HCT116 (cell line): ENCODE results near the gene DNAJB8.

Experiments used
- CTCF ChIP-seq, 3 experiments: fragments of 200-600 bp in 1 of 3; sonication (generic) in 1 of 3; IDR thresholded peaks in 2 of 3; conservative IDR thresholded peaks in 1 of 3; 2 replicates each; pipeline ENCODE4 v1.5.1; 2012 to 2017; ENCODE audit warnings: low read depth in 2 of 3, low read length in 2 of 3, antibody characterized with exemption in 1 of 3, borderline replicate concordance in 1 of 3, control low read depth in 1 of 3, mild to moderate bottlenecking in 1 of 3, mixed read lengths in 1 of 3, mixed run types in 1 of 3, moderate library complexity in 1 of 3; ENCODE audit not compliant: insufficient read depth in 1 of 3
- EZH2 ChIP-seq: fragments of 200-600 bp; sonication (generic); IDR thresholded peaks from 2 replicates; pipeline ENCODE4 v1.6.1; 2017; ENCODE audit warnings: antibody characterized with exemption, mixed run types
- RAD21 ChIP-seq: IDR thresholded peaks from 2 replicates; pipeline ENCODE4 v1.6.1; 2012; ENCODE audit warnings: low read depth, mild to moderate bottlenecking

- TF ChIP-seq RAD21: no peak
- no peak for TF ChIP-seq CTCF (IDR thresholded peaks at IDR 0.05 in 2 of 3, conservative IDR thresholded peaks at IDR 0.05 in 1 of 3; ENCODE audit: borderline replicate concordance in 1 of 3, insufficient read depth in 1 of 3, low read depth in 2 of 3, low read length in 2 of 3)
- no peak for TF ChIP-seq EZH2
Observed at GRCh38 chr3:128491691-128491940, 24.9 kb upstream of the DNAJB8 start.
